HG03045 (cell line): ENCODE results near the gene COQ9.
A peak's percentile ranks its signal among the peaks of the same experiment; 100 is the strongest.
"Not testable (repeated sequence)": the region's sequence is repeated elsewhere in the genome, so short reads cannot be mapped to it uniquely, and the experiment has no call there.

Source experiments
- ATAC-seq: cut with Tn5 transposase; IDR thresholded peaks from one replicate; pipeline ENCODE4 v1.9.1; 2021; ENCODE audit warnings: mild to moderate bottlenecking, moderate library complexity; ENCODE audit not compliant: unreplicated experiment

The COQ9 gene

DNA sequence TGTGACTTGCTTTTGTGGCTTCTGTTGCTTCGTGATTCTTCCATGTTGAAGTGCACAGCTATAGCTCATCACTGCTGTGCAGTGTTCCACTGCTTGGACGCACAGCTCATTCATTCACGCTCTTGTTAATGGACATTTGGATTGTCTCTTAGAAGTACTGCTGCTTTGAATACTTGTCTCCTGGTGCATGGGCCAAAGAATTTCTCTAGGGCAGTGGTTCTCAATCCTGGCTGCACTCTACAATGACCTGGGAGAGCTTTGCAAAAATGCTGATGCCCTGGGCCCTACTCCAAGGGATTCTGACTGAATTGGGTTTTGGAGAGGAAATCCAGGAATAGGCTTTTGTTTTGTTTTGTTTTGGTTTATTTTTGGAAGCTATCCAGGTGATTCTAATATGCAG lies 22.7 kb upstream of the COQ9 start:
- ATAC-seq: no peak

- no peak for ATAC-seq
Observed at GRCh38 chr16:57426356-57426755, 20.9 kb upstream of the COQ9 start.

GRCh38 chr16:57427307-57427706 lies 20.0 kb upstream of the COQ9 start:
- ATAC-seq: no peak

GRCh38 chr16:57427824-57428223 lies 19.5 kb upstream of the COQ9 start:
- no peak for ATAC-seq

GRCh38 chr16:57430955-57431354 lies 16.3 kb upstream of the COQ9 start:
- ATAC-seq: no peak

- ATAC-seq: no peak
Observed at GRCh38 chr16:57432505-57432904, 14.8 kb upstream of the COQ9 start.

DNA sequence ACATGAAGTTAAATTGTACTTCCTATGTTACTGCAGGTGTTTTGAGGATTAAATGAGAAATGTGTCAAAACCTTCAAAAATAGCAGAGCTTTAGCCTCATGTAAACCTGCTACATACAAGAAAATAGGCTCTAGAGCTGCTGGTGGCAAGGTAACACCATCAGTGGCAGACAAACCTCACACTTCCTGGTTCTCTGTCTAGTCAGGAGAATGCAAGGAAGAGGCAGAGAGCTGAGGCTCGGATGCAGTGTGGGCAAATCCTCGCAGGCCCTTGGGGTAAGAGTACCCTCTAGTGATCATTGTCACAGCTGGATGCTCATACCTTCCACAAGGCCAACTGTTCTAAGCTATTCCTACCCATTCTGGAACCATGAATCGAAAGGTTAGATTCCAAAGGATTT lies 14.3 kb upstream of the COQ9 start:
- ATAC-seq: no peak

GRCh38 chr16:57434003-57434402 lies 13.3 kb upstream of the COQ9 start:
- ATAC-seq: no peak

GRCh38 chr16:57435838-57436237 lies 11.4 kb upstream of the COQ9 start:
- no peak for ATAC-seq

- not testable (repeated sequence) for ATAC-seq
Observed at GRCh38 chr16:57439947-57440346, 7.3 kb upstream of the COQ9 start.

- ATAC-seq: not testable (repeated sequence)
Observed at GRCh38 chr16:57440551-57440950, 6.7 kb upstream of the COQ9 start.

DNA sequence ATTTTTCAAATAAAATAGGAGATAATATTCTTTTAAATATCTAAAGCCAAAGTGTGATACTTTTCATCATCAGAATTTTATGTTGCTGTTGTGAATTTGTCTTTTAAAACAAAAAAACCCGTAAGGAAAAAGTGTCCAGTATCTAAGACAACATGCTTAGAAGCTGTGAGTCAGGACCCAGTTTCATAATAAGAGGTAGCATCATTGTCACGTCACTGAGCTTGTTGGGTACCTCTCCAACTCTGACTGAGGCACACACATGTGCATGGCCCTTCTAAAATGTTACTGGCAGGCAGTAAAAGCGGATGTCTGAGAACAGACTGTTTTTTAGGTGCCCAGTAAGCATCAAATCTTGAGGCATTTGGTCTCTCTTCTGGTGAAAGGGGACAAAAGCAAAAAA lies 2.6 kb upstream of the COQ9 start:
- ATAC-seq: no peak

- ATAC-seq: no peak
Observed at GRCh38 chr16:57445510-57445909, 1.8 kb upstream of the COQ9 start.

DNA sequence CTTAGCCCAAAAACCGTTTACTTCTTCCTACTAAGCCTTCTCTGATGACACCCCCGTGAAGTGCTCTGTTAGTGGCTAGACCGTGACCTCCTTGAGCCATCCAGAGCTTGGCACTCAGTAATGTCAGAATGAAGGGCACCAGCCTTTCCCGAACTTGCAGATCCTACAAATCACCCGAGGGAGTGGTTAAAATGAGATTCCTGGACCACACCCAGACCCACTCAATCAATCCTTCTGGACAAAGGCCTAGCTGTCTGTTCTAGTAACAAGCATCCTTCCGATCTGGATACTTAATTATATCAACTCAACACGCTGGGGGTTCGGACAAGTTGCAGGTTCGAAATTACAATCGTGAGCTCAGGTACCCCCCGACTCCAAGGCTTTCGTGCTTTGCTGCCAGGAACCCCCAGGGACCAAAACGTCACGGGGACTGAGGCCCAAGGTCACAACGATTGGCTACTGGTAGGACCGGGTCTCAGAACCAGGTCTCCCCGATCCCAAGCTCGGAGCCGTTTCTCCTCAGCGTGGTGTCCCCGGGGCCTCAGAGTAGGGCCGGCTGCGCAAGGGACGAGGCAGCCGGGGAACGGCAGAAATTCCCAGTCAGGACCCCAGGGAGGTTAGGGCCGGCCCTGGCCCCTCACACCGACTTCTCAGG lies 621 bp upstream of the COQ9 start:
- ATAC-seq: peak; percentile 33

GRCh38 chr16:57452021-57452420 lies 4.7 kb downstream of the COQ9 start:
- ATAC-seq: no peak

GRCh38 chr16:57462209-57462977 lies 15.1 kb downstream of the COQ9 start, which contains the start of gene POLR2C:
Gene POLR2C (plus strand): TSS chr16:57462679. CDS start chr16:57462725, 46 bp downstream.
- ATAC-seq: peak; percentile 89

GRCh38 chr16:57462978-57463362 lies 15.7 kb downstream of the COQ9 start:
- ATAC-seq: no peak

DNA sequence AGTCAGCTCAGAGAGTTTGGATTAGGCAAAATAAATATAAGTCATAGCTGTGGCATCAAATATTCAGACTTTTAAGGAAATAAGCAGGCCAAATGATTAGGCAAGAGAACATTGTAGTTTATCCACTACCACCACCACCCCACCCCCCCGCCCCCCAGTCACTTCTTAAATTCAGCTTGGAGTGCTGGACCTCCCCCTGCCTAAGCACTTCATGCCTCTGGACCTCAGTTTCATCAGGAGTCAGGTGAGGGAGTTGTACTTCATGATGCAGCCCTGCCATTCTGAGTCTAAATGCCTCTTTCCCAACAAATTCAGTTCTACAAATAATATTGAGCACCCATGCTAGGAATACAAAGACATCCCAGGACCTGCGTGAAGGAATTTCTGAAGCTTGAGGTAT lies 17.2 kb downstream of the COQ9 start:
- ATAC-seq: no peak

- no peak for ATAC-seq
Observed at GRCh38 chr16:57468346-57468745, 21.1 kb downstream of the COQ9 start.

GRCh38 chr16:57469046-57469445 lies 21.8 kb downstream of the COQ9 start:
- ATAC-seq: no peak

- no peak for ATAC-seq
Observed at GRCh38 chr16:57469917-57470470, 22.7 kb downstream of the COQ9 start.

GRCh38 chr16:57470711-57471110 lies 23.4 kb downstream of the COQ9 start:
- ATAC-seq: no peak
